ENCODE results near the gene TCHHL1.

Gene TCHHL1

GRCh38 chr1:152034654-152035538, 54.0 kb downstream of the TCHHL1 start:
- FAIRE-seq, result peak; percentile 73
- peak; percentile 45 for DNase-seq (ENCODE audit: insufficient read length)
- TF ChIP-seq TAF1 (IDR thresholded peaks at IDR 0.05; ENCODE audit: borderline replicate concordance, low read depth, low read length), result no peak
- no peak for TF ChIP-seq POLR2A (IDR thresholded peaks at IDR 0.05; ENCODE audit: low read depth, low read length)
- TF ChIP-seq POLR2AphosphoS5 (IDR thresholded peaks at IDR 0.05; ENCODE audit: low read depth, low read length), result no peak

GRCh38 chr1:152034324-152034653, 54.6 kb downstream of the TCHHL1 start:
- TF ChIP-seq TAF1 (IDR thresholded peaks at IDR 0.05; ENCODE audit: borderline replicate concordance, low read depth, low read length) (no peak), POLR2A (IDR thresholded peaks at IDR 0.05; ENCODE audit: low read depth, low read length) (no peak), POLR2AphosphoS5 (IDR thresholded peaks at IDR 0.05; ENCODE audit: low read depth, low read length) (no peak)
- no peak for FAIRE-seq
- DNase-seq (ENCODE audit: insufficient read length), result no peak
